Sciatic nerve (tissue), 2 donors: ENCODE data around the gene MYNN. TPM values are rescaled to one million over a fixed set of nuclear protein-coding genes. Genes with fewer than 3 reads are reported as not detected.
"Not testable (repeated sequence)": the region's sequence is repeated elsewhere in the genome, so short reads cannot be mapped to it uniquely, and the experiment has no call there.

Experiments
- ATAC-seq: fragments of 200-7000 bp; cut with Tn5 transposase; one replicate; pipeline ENCODE4 v1.9.1; 2020; ENCODE audit warnings: mild to moderate bottlenecking, moderate library complexity
- DNase-seq: peaks from one replicate; pipeline ENCODE4 v3.0.0-alpha.2; 2020; ENCODE audit warnings: low spot score
- intact Hi-C: fragments of 100-400 bp; cut with DNase I; formaldehyde crosslinking; loops from one replicate; pipeline ENCODE4 v1.14.2; 2022
- total RNA-seq: library from RNA; stranded (reverse); fragmentation: NEBNext Ultra II Directional; extraction: Animal tissue kit (Norgen Biotek cat#: 25700); gene quantifications from one replicate; pipeline ENCODE4 v1.2.1, GENCODE V29; 2021
- donor health status: DM: no; HTN: no; CAD: no.
- donor health status: DM: no; HTN: no; CAD: no.

The MYNN gene
- total RNA-seq, result 19.9 TPM

DNA sequence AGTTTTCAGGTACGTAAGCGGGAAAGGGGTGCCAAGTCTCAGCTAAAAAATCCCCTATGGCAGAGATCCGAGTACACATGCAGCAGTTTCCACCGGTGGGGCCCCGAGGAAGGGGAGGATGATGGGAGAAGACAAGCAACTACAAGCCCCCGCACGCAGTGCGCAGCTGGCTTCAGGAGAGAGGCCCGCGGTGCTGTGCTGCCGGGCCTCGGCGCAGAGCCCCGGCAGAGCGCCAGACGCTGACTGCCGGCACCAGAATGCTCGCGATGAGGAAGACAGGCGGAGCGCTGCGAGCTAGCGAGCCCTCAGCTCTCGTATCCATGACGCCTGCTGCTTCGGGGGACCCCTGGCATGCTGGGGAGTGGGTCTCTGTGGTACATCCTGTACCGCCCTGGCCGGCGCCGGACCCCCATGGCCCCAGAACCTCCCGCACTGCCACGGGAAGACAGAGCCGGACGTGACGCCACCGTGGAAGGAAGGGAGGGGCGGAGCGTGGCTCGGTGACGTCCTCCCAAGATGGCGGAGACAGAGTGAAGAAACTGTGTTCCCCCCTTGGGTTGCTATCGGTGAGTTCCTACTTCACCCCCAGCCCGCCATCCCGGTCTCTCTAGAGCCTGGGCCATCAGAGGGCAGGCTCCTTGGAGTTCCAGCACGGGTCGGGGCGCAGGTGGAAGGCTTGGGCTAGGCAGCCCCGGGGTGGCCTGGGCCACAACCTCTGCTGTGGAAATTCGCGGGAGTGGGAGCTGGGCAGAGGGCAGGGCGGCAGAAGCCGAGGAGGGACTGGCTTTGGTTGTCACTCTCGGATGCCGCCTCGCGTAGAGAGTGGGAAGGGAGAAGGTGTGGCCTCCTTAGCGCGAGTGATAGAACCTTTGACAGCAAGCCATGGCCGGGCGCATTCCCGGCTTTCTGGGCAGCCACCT is at the start of gene MYNN:
Gene MYNN, plus strand, starts transcription at position 500 of the 920 bp plus-strand sequence. CDS start 900 bp downstream, outside the sequence.
- ATAC-seq (peak; percentile 96), DNase-seq (peak; percentile 96)
- intact Hi-C loops, result no loop called here

DNA sequence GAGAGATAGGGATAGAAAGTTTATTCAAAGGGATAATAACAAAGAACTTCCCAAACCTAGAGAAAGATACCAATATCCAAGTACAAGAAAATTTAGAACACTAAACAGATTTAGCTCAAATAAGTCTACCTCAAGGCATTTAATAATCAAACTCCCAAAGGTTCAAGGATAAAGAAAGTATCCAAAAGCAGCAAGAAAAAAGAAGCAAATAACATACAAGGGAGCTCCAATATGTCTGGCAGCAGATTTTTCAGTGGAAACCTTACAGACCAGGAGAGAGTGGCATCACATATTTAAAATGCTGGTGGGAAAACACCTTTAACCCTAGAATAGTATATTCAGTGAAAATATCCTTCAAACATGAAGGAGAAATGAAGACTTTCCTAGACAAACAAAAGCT is 41.3 kb upstream of the MYNN start:
- ATAC-seq, intact Hi-C loops: not testable (repeated sequence)

DNA sequence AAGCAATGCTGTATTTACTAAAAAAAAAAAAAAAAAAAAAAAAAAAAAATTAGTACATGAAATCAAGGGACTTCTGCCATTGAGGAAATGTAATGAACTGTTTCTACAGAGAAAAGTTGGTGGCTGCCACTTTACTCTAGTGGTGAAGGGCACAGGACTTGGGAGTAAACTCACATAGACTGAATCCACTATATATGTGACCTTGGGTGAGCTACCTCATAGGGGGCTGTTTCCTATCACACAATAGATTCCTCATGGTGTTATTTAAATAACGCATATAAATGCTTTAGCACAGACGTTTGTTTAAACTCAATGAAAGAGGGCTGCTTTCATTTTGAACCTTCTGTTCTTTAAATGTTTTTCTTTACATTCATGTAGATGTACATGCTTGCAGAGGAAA is 34.1 kb upstream of the MYNN start:
- ATAC-seq (no peak), DNase-seq (no peak)

More for the DNA sequence above, 41.3 kb upstream of the MYNN start:
- DNase-seq, result not testable (repeated sequence)

DNA sequence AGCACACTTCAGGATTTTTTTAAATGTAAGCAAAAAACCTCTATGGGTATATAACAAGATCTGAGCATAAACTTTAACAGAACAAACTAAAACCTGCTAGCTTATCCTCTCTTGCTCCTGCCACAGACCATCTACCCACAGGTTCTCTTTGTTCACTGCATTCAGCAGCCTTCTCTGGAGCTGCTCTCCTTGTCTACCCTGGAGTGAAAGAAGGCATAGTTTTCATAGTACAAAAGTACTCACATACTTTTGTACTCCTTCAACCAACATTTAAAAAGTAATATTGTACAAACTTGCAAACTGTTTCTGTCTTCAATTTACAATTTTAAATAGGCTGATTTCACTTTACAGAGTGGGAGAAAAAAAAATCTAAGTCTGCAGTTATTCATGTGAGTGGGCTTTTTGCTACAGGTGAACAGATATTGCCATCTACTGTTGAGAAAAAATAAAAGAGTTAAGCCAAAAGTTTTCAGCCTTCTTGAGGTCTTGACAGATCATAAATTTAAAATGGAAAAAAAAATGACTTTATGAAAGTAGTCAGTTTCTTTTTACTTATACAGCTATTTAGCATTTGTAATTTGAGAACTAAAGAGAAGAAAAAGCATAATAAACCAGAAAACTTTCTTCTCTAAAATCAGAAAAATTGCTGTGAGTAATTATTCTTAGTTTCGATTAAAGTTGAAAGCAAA is 28.7 kb upstream of the MYNN start:
- DNase-seq (no peak), ATAC-seq (no peak)
- intact Hi-C loops, result no loop called here

More for the DNA sequence above, 34.1 kb upstream of the MYNN start:
- intact Hi-C loops, result no loop called here

DNA sequence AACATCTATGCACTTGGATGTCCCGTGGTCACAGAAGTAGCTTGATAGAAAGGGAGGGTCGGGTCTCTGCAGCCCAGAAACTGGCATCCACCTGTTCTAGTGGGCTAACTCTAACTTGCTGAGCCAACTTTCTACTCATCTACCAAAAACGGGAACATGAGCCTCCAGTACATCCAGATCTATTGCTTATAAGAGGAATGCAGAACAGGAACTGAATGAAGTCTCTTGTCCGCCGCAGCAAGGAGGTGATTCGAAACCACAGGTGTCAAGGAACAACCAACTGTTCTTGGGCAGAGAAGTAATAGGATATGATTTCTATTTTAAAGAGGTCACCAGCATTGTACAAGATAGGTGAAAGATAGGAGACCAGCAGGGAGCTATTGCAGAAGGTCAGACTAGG is 26.3 kb upstream of the MYNN start:
- ATAC-seq (no peak), DNase-seq (no peak)
- intact Hi-C loops, result no loop called here

DNA sequence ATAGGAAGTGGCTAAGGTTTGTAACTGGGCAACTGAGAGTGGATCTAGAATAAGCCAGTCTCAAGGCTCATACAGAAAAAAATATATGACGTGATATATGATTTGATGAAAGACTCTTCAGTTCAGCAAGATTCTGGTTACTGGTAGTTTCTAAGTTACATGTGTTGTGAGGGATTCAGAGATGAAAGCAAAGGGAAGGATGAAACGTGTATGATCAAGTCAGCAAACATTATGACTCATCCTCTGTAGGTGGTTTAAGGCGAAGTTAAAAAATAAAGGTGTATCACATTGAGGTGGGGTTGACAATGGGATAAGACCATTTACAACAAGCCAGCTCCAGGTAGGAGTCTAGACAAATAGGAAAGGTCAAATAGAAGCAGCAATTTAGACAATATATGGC is 24.5 kb upstream of the MYNN start:
- DNase-seq (no peak), ATAC-seq (no peak)
- intact Hi-C loops, result no loop called here

DNA sequence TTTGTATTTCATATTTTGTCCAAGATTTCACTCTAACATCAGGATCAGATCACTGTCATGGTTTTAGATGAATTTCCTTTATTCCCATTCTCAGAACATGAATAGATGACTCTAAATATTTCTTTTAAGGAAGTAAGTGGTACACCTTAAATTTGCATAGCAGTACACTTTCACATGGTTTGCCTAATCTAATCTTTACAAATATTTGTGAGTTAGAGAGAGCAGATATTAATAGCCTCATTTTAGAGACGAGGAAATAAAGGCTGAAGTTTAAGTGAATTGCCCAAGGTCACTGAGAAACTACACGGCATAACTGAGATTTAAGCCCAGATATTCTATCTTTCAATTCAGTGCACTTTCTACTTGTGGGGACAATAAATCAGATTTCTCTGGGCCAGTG is 22.5 kb upstream of the MYNN start:
- ATAC-seq (no peak), DNase-seq (no peak)
- intact Hi-C loops, result no loop called here

DNA sequence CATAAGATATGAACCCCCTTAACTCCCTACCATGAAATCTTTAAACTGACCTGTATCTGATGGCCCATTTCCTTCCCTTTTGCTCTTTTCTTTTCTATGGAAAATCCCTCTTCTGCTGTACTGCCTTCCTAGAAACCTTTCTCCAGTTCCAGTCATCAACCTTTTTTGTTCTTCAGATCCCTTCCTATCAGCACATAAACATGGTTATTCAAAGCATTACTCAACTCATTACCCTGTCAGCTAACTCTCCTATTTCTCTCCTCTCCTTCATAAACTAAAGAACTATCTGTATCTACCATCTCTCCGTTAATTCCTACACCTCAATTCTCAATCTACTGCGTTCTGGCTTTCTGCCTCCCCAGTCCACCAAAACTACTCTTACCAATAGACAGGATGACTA is 21.3 kb upstream of the MYNN start:
- intact Hi-C loops, result no loop called here
- ATAC-seq (no peak), DNase-seq (no peak)

DNA sequence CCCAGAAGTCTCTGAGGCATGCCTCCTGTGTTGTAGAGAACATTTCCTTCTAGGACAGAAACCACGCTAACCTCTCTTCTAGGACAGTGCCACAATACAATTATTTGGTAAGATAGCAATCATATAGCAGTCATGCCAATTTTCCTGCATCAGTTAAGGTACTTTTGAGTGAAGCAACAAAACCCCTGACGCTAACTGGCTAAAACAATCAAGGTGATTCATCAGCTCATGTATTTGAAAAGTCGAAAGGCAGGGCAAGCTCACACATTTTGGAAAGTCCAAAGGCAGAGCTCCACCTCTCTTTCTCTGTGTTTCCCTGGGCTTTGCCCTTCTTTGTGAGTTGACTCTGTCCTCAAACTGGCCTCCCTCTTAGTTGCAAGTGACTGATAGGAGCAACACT is 18.5 kb upstream of the MYNN start:
- DNase-seq (no peak), ATAC-seq (no peak)
- intact Hi-C loops, result no loop called here

DNA sequence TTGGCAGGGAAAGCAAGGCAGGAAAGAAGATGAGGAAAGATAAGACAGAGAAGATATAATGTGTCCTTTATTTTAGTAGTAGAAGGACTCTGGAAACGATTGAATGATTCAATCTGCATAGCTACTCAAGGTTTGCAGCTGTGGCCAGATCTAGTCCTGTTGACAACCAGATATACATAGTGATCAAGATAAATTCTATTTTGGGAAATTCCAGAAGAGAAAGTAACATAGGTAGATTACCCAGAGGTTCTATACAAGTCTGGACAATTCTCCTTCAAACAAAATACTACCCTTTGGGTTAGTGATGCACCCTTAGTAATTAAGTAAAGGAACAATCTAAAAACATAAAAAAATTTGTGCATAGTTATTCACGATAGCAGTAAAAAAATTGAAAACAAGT is 17.7 kb upstream of the MYNN start:
- ATAC-seq, result no peak
- no peak for DNase-seq
- intact Hi-C loops, result no loop called here

DNA sequence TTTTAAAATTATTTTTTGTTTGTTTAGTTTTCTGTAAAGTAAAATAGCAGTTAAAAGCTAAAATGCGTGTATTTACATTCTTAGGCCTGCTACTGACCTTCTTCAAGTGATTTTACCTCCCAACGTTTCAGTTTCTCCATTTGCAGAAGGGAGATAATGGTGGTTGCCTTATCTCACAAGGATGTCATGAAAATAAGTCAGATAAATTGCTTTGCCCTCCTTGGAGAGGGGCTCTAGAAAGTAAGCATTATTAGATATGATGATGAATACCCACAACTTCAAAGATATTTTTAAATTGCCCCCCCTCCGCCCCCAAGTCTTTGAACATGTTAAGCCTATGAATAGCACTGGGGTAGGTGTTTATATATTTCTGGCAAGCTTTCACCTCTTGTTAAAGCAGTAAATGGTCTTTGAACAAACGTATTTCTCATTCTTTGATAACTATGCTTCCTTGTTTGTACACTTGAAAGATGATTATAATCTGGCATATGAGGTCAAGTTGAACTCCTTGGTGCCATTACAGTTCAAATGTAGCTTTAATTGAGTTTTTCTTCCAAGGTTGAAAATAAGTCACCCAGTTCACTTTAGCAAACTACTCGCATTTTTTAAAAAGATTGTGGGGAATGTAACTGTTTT is 14.7 kb upstream of the MYNN start:
- ATAC-seq (no peak), DNase-seq (no peak)
- intact Hi-C loops, result no loop called here

DNA sequence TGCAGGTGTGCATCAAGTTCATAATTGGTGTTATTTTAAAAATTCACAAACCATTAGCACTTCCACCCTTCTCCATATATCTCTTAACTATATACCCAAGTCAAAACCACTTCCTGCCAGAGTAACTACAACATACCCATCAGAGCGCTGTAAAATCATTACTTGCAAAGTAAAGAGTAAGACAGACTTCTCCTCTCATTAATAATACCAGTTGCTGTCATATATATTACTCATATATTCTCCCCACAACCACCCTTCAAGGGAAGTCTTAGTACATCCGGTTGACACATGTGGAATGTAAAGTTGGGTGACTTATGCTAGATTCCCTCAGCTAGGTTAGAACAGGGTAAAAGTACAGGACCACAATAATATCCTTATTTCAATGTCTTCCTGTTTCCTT is 13.9 kb upstream of the MYNN start:
- no peak for ATAC-seq
- intact Hi-C loops, result no loop called here
- DNase-seq, result no peak

DNA sequence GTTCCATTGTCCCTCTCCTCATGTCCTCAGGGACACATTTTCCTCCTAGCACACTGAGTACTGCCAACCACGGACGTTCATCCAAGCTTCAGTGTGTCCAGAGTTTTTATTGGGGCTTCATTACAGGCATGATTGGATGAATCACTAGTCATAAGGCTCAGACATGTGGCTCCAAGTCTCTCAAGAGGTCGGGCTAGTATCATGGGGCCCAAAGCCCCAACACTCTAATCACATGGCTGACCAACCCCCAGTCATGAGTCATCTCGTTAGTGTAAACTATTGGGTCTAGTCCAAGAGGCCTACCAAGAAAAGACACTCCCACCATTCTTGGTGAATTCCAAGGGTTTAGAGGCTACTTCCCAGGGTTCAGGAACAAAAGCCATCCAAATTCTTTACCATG is 12.7 kb upstream of the MYNN start:
- ATAC-seq (no peak), DNase-seq (no peak)
- intact Hi-C loops, result no loop called here

DNA sequence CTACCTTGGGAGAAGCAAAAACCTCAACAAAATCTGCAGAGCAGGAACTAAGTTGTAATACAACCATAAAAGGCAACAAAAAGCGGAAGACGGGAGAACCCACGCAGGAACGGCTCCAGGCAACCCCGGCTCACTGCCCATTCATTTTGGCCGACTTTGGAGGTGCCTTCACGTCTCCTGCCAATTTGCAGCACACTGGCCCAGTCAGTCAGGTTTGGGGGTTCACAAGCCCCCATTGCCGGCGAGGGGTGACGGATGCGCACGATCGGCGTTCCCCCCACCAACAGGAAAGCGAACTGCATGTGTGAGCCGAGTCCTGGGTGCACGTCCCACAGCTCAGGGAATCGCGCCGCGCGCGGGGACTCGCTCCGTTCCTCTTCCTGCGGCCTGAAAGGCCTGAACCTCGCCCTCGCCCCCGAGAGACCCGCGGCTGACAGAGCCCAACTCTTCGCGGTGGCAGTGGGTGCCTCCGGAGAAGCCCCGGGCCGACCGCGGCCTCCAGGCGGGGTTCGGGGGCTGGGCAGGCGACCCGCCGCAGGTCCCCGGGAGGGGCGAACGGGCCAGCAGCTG is 8.8 kb upstream of the MYNN start:
- intact Hi-C loops, result no loop called here
- peak; percentile 71 for ATAC-seq
- peak; percentile 82 for DNase-seq

DNA sequence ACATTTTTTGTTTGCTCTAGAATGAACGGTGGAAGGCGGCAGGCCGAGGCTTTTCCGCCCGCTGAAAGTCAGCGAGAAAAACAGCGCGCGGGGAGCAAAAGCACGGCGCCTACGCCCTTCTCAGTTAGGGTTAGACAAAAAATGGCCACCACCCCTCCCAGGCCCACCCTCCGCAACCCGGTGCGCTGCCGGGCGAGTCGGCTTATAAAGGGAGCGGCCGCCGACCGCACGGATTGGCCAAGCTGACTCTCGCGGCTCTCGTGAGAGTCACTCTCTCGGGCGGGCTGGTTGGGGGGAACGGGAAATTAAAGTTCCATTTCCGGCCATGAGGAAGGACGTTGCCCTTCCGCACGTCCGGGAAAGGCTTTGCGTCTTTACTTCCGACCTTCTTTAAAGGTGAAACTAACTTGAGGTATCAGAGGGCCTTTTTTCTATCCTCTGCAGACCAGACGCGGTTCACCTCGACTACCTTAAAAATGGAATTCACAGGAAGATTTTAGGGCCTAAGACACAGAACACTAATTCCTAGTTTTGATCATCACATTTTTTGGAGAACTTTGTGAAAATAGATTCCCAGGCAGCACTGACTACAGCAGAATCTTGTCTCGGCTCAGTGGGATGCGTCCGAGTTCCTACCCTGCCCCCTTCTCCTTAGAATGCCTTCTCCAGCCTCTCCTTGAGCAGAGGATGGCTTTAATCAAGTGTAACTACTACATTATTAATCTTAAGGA is 8.1 kb upstream of the MYNN start, which contains the start of gene TERC:
Gene TERC, minus strand, starts transcription at position 179 of the 731 bp plus-strand sequence.
- intact Hi-C loops, result no loop called here
- DNase-seq (peak; percentile 96), ATAC-seq (peak; percentile 98)

DNA sequence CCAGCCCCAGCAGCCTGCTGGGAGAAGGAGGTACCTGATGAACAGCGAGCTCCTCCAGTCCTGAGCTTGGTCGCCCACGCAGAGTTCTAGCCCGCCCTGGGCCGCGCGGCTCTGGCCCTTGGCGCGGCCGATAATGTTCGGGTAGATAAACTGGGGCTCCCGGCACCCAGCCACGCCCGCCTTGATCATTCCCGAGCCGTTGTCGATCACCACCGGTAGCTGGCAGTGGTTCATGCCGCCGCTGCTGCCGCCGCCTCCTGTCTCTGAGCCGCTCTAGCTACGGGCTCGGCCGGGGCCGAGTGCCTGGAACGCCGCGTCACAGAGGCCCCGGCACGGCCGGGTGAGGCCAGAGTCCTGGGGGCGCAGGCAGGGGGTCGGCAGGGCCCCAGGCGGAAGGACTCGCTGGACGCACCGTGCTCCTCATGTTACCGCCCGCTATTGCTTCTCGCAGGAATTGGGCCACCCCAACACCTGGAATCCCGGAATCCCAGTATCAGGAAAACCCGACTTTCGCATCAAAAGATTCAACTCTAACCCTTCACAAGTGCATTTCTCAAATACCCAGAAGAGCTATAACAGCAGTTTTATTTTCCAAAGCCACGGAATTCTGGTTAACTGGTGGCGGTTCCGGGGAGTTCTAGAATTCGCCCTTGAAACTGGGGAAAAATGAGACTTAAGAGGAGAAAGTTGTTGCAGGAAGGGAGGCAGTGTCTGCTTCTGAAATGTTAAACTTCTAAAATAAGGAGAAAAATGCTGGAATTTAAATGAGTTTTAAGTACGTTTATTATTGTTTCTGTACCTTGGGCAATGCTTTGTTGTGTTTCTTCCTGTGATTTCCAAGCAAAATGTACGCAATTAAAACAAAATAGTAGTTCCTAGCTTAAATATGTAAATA is 3.7 kb upstream of the MYNN start, which contains the start of gene ACTRT3:
Gene ACTRT3, minus strand, starts transcription at position 275 of the 895 bp plus-strand sequence. Its CDS starts 41 bp downstream, at position 234.
- DNase-seq (peak; percentile 80), ATAC-seq (peak; percentile 5)
- intact Hi-C loops, result no loop called here

DNA sequence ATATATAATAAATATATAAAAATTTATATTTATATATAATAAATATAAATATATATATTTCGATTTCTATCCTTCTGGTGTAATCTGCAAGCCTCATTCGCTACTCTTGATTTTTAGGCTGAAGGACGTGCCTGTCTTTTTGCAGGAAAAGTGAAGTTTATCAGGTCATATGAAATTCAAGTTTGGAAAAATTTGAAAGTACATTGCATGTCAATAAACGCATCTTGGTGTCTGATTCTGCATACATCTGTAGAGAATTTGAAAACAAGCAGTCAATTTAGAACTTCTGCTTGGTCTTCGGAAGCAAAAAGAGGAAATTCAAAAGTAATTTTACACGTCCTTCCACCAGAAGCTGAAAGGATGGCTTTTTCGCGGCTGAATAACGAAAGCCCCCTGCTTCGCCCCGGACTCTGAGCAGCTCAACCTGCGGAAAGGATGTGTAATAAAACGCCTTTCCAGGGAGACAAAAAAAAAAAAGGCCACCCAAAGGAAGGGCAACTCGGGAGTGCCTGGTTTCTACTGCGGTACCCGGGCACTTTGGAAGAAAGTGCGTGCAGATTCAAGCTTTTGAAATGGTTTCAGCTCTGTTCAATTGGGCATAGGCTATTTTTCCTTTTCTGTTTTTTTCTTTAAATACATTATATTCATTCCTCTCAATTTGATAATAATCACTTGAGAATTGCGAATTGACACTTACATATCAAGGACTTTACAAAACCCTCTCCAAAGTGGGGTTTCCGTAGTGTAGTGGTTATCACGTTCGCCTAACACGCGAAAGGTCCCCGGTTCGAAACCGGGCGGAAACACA is 1.5 kb upstream of the MYNN start:
- intact Hi-C loops, result no loop called here
- ATAC-seq (peak; percentile 68), DNase-seq (peak; percentile 69)
